H9 (cell line): ENCODE results near the gene FBRSL1. TPM values are rescaled to one million over a fixed set of nuclear protein-coding genes. Genes with fewer than 3 reads are reported as not detected.

ENCODE experiments used
- DNase-seq: peaks from one replicate; pipeline ENCODE4 v3.0.0-alpha.2; 2017
- H2AFZ ChIP-seq: one replicate; pipeline ENCODE4 v1.6.1; 2013; ENCODE audit warnings: mild to moderate bottlenecking, low read length, control low read depth, moderate library complexity
- H2AK5ac ChIP-seq: 2 replicates; pipeline ENCODE4 v1.6.1; 2013; ENCODE audit warnings: low read length, control low read depth, mixed read lengths; ENCODE audit not compliant: insufficient read length
- H2BK120ac ChIP-seq: one replicate; pipeline ENCODE4 v1.6.1; 2013; ENCODE audit warnings: low read depth, mild to moderate bottlenecking, low read length, control low read depth, inconsistent platforms; ENCODE audit not compliant: poor library complexity, severe bottlenecking
- H2BK12ac ChIP-seq: 2 replicates; pipeline ENCODE4 v1.6.1; 2013; ENCODE audit warnings: low read length, control low read depth, mixed read lengths, low read depth; ENCODE audit not compliant: insufficient read length
- H2BK15ac ChIP-seq: 2 replicates; pipeline ENCODE4 v1.6.1; 2013; ENCODE audit warnings: low read depth, low read length, control low read depth
- H2BK20ac ChIP-seq: one replicate; pipeline ENCODE4 v1.6.1; 2013; ENCODE audit warnings: low read depth, mild to moderate bottlenecking, low read length, control low read depth, inconsistent platforms; ENCODE audit not compliant: poor library complexity, severe bottlenecking
- H2BK5ac ChIP-seq: 2 replicates; pipeline ENCODE4 v1.6.1; 2013; ENCODE audit warnings: low read length, control low read depth, mixed read lengths; ENCODE audit not compliant: insufficient read length
- H3K14ac ChIP-seq: 2 replicates; pipeline ENCODE4 v1.6.1; 2013; ENCODE audit warnings: low read length, control low read depth; ENCODE audit not compliant: insufficient read depth
- H3K18ac ChIP-seq: 2 replicates; pipeline ENCODE4 v1.6.1; 2013; ENCODE audit warnings: low read depth, mild to moderate bottlenecking, mixed read lengths, low read length, control low read depth; ENCODE audit not compliant: insufficient read length
- H3K23ac ChIP-seq: 2 replicates; pipeline ENCODE4 v1.6.1; 2013; ENCODE audit warnings: low read length, control low read depth, mixed read lengths, low read depth; ENCODE audit not compliant: insufficient read length
- H3K23me2 ChIP-seq: 2 replicates; pipeline ENCODE4 v1.6.1; 2013; ENCODE audit warnings: low read depth, mild to moderate bottlenecking, mixed read lengths, low read length, control low read depth; ENCODE audit not compliant: insufficient read length, poor library complexity, severe bottlenecking
- H3K27ac ChIP-seq: 2 replicates; pipeline ENCODE4 v1.5.1; 2013; ENCODE audit warnings: low read length, control low read depth, mixed read lengths, low read depth; ENCODE audit not compliant: insufficient read length
- H3K27me3 ChIP-seq: 2 replicates; pipeline ENCODE4 v1.6.1; 2013; ENCODE audit warnings: low read length, control low read depth, inconsistent platforms; ENCODE audit not compliant: insufficient read depth
- H3K4ac ChIP-seq: 2 replicates; pipeline ENCODE4 v1.6.1; 2013; ENCODE audit warnings: low read depth, mild to moderate bottlenecking, control low read depth, inconsistent platforms, low read length, moderate library complexity
- H3K4me1 ChIP-seq: 2 replicates; pipeline ENCODE4 v1.6.1; 2013; ENCODE audit warnings: low read length, control low read depth, inconsistent platforms; ENCODE audit not compliant: insufficient read depth
- H3K4me2 ChIP-seq: 2 replicates; pipeline ENCODE4 v1.6.1; 2013; ENCODE audit warnings: low read length, control low read depth, mixed read lengths; ENCODE audit not compliant: insufficient read length, insufficient read depth
- H3K56ac ChIP-seq: 2 replicates; pipeline ENCODE4 v1.6.1; 2013; ENCODE audit warnings: low read depth, mild to moderate bottlenecking, mixed read lengths, low read length, control low read depth; ENCODE audit not compliant: insufficient read length
- H3K79me1 ChIP-seq: 2 replicates; pipeline ENCODE4 v1.6.1; 2013; ENCODE audit warnings: low read depth, mild to moderate bottlenecking, moderate library complexity, low read length, control low read depth, inconsistent platforms; ENCODE audit not compliant: insufficient read depth, poor library complexity, severe bottlenecking
- H3K79me2 ChIP-seq: 2 replicates; pipeline ENCODE4 v1.6.1; 2013; ENCODE audit warnings: low read length, control low read depth, inconsistent platforms; ENCODE audit not compliant: insufficient read depth
- H3K9ac ChIP-seq: 2 replicates; pipeline ENCODE4 v1.6.1; 2013; ENCODE audit warnings: low read length, control low read depth, mixed read lengths; ENCODE audit not compliant: insufficient read length; ENCODE audit errors: extremely low read depth
- H3K9me3 ChIP-seq: one replicate; pipeline ENCODE4 v1.6.1; 2013; ENCODE audit warnings: low read depth, low read length, inconsistent platforms; ENCODE audit not compliant: control insufficient read depth
- H3T11ph ChIP-seq: one replicate; pipeline ENCODE4 v1.6.1; 2013; ENCODE audit warnings: mild to moderate bottlenecking, low read length, control low read depth, inconsistent platforms
- H4K20me1 ChIP-seq: one replicate; pipeline ENCODE4 v1.6.1; 2013; ENCODE audit not compliant: control insufficient read depth, insufficient read length, insufficient read depth
- H4K5ac ChIP-seq: 2 replicates; pipeline ENCODE4 v1.6.1; 2013; ENCODE audit warnings: low read depth, mild to moderate bottlenecking, mixed read lengths, low read length, control low read depth; ENCODE audit not compliant: insufficient read length
- H4K8ac ChIP-seq: replicated peaks from 2 replicates; pipeline ENCODE4 v1.6.1; 2013; ENCODE audit warnings: low read length, control low read depth, mixed read lengths, low read depth; ENCODE audit not compliant: insufficient read length
- H4K91ac ChIP-seq: 2 replicates; pipeline ENCODE4 v1.6.1; 2013; ENCODE audit warnings: low read depth, mild to moderate bottlenecking, moderate library complexity, mixed read lengths, low read length, control low read depth; ENCODE audit not compliant: insufficient read length
- H3K27ac Mint-ChIP-seq, 3 experiments: 2 replicates in 2 of 3; 3 replicates in 1 of 3; pipeline ENCODE4 v1.8.0; 2020 to 2021; ENCODE audit warnings: mixed read lengths in 3 of 3, mild to moderate bottlenecking in 1 of 3, moderate library complexity in 1 of 3
- H3K27me3 Mint-ChIP-seq: 2 replicates; pipeline ENCODE4 v1.8.0; 2021; ENCODE audit warnings: low read depth, mild to moderate bottlenecking, moderate library complexity, mixed read lengths
- H3K36me3 Mint-ChIP-seq, 3 experiments: 2 replicates in 2 of 3; 3 replicates in 1 of 3; pipeline ENCODE4 v1.8.0; 2020 to 2021; ENCODE audit warnings: low read depth in 3 of 3, mixed read lengths in 3 of 3; ENCODE audit not compliant: insufficient read depth in 1 of 3
- H3K4me1 Mint-ChIP-seq, 2 experiments: 2 replicates each; pipeline ENCODE4 v1.8.0; 2020; ENCODE audit warnings: mixed read lengths in 2 of 2
- H3K4me3 Mint-ChIP-seq, 2 experiments: 2 replicates in 1 of 2; 3 replicates in 1 of 2; pipeline ENCODE4 v1.8.0; 2020 to 2021; ENCODE audit warnings: mild to moderate bottlenecking in 2 of 2, mixed read lengths in 2 of 2, moderate library complexity in 1 of 2
- H3K9me3 Mint-ChIP-seq, 2 experiments: 2 replicates in 1 of 2; 3 replicates in 1 of 2; pipeline ENCODE4 v1.8.0; 2020; ENCODE audit warnings: mild to moderate bottlenecking in 2 of 2, mixed read lengths in 2 of 2, moderate library complexity in 1 of 2
- CTCF ChIP-seq: fragments of 200-600 bp; sonication (generic); conservative IDR thresholded peaks from 3 replicates; pipeline ENCODE4 v1.8.0; 2021; ENCODE audit warnings: antibody characterized with exemption, mild to moderate bottlenecking
- whole genome bisulfite sequencing: extraction: QIAGEN DNeasy Blood & Tissue Kit; methylation state at CpG from one replicate; pipeline ENCODE4 v1.1.7; 2013; ENCODE audit warnings: missing lambda C conversion rate, low lambda C conversion rate, mixed read lengths; ENCODE audit not compliant: insufficient read length; ENCODE audit errors: extremely low coverage; 5-methylcytosine and 5-hydroxymethylcytosine counted together
- total RNA-seq: library from RNA; stranded (reverse); gene quantifications from 2 replicates; pipeline ENCODE4 v1.2.1, GENCODE V29; 2021

FBRSL1 gene
- total RNA-seq, 1 experiment from 2014 or later, result 90.8 TPM

DNA sequence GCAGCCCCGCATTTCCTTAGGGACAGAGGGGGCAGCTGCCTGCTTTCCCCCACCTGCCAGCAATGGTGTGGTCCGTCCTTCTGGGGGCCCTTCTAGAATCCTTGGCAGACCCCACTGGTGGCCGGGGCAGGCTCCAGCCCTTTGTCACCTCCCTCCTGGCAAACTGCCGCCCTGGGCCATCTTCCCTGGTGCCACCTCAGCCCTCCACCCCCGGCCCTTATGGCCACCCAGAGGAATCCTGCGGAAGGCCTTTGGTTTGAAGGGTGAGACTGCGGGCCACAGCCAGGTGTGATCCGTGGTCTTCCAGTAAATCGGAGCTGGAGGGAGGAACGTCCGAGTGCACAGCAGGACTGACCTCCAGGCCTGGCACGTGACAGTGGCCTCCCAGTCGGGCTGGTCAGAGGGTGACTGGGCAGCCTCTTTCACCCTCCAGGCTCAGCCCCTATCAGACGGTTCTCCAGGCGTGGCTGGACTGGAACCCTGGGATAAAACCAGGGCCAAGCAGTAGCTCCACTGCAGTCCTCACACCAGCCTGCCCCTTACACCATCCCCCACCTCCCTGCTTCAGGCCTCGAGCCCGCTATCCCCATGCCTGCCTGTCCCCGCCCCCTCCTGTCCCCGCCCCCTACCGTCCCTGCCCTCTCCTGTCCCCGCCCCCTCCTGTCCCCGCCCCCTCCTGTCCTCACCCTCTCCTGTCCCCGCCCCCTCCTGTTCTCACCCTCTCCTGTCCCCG, 12.4 kb downstream of the FBRSL1 start:
- Histone ChIP-seq H3K9me3 (no peaks in the 10 kb centered on the region), H3K4ac (no peak overlapping the region), H4K5ac (no peak overlapping the region), H3K27ac (no peak overlapping the region), H3K23me2 (no peaks in the 10 kb centered on the region), H3K79me2 (peaks cover 8% of the 10 kb centered on the region; the same call in 1 of the 2 replicates), H3K4me1 (peaks cover 4% of the 10 kb centered on the region; the same call in 1 of the 2 replicates), H3K56ac (no peak overlapping the region), H2BK15ac (no peak overlapping the region), H2AK5ac (no peak overlapping the region), H2BK120ac (no peak overlapping the region), H2AFZ (no peak overlapping the region), H4K8ac (no peak overlapping the region), H3K23ac (no peak overlapping the region), H2BK12ac (no peak overlapping the region), H4K91ac (no peak overlapping the region), H3K18ac (no peak overlapping the region), H3K79me1 (peaks cover 9% of the 10 kb centered on the region), H4K20me1 (peaks cover 4% of the 10 kb centered on the region), H2BK20ac (no peak overlapping the region), H3K4me2 (no peak overlapping the region), H3K27me3 (no peaks in the 10 kb centered on the region), H2BK5ac (no peak overlapping the region), H3T11ph (no peak overlapping the region), H3K9ac (no peak overlapping the region), H3K14ac (no peak overlapping the region)
- Mint-ChIP-seq H3K27ac (peak overlapping the region in 1 of 3 experiments; percentile 53; a peak in 2 of 7 replicates), H3K27me3 (no peaks in the 10 kb centered on the region; the same call in 1 of the 2 replicates), H3K4me3 (no peak overlapping the region; a peak in 1 of 5 replicates), H3K36me3 (no peaks in the 10 kb centered on the region), H3K9me3 (no peaks in the 10 kb centered on the region), H3K4me1 (peaks cover 19 to 32% of the 10 kb centered on the region in 2 experiments)
- WGBS, result no CpG with 5 or more reads among the region's 24 CpGs
- TF ChIP-seq CTCF, result no peak
- DNase-seq, result peak; percentile 93
